Omental fat pad (tissue), 4 donors: Measurements from ENCODE around the gene RFX6. TPM values are rescaled to one million over a fixed set of nuclear protein-coding genes. Genes with fewer than 3 reads are reported as not detected.

Experiments used
- ATAC-seq: fragments of 150-250 bp; one replicate; pipeline ENCODE4 v1.9.1; 2016; ENCODE audit warnings: mild to moderate bottlenecking, moderate library complexity; ENCODE audit not compliant: low FRiP score
- DNase-seq: peaks from one replicate; pipeline ENCODE4 v3.0.0-alpha.2; 2019; ENCODE audit warnings: low spot score
- total RNA-seq, 4 donors: library from RNA; depleted of rRNA; stranded (reverse); fragments of >200 nt; gene quantifications; one replicate each; pipeline ENCODE4 v1.1.0, GENCODE V29; 2016
- TF ChIP-seq, protein P1 (sequence below), 3 donors: fragments of 450-650 bp; IDR thresholded peaks; one replicate each; pipeline ENCODE4 v1.5.1; 2016 to 2017; ENCODE audit warnings: antibody characterized with exemption in 3 of 3, mild to moderate bottlenecking in 3 of 3, moderate library complexity in 2 of 3

Gene RFX6
- total RNA-seq, 4 donors from 2014 or later: not detected

DNA sequence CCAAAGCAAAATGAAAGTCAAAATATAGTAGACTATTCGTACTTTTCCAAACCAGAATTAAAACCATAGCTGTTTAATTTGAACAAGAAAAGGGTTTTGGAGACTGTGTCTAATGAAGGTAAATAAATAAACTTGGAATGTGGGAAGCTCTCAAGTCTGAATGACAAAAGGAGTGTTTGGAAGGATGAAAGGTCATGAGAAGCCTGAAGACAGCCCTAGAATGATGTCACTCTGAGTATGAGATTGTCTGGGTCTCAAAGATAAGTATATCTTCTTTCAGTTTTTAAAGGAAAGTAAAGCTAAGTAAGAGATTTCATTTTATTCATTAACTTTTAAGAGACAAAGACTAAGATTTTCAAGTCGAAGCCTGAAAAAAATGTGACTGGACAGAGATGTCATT is 72.9 kb downstream of the RFX6 start:
- TF ChIP-seq, protein P1, sequence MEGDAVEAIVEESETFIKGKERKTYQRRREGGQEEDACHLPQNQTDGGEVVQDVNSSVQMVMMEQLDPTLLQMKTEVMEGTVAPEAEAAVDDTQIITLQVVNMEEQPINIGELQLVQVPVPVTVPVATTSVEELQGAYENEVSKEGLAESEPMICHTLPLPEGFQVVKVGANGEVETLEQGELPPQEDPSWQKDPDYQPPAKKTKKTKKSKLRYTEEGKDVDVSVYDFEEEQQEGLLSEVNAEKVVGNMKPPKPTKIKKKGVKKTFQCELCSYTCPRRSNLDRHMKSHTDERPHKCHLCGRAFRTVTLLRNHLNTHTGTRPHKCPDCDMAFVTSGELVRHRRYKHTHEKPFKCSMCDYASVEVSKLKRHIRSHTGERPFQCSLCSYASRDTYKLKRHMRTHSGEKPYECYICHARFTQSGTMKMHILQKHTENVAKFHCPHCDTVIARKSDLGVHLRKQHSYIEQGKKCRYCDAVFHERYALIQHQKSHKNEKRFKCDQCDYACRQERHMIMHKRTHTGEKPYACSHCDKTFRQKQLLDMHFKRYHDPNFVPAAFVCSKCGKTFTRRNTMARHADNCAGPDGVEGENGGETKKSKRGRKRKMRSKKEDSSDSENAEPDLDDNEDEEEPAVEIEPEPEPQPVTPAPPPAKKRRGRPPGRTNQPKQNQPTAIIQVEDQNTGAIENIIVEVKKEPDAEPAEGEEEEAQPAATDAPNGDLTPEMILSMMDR (IDR thresholded peaks at IDR 0.05): no peak
- DNase-seq: no peak

DNA sequence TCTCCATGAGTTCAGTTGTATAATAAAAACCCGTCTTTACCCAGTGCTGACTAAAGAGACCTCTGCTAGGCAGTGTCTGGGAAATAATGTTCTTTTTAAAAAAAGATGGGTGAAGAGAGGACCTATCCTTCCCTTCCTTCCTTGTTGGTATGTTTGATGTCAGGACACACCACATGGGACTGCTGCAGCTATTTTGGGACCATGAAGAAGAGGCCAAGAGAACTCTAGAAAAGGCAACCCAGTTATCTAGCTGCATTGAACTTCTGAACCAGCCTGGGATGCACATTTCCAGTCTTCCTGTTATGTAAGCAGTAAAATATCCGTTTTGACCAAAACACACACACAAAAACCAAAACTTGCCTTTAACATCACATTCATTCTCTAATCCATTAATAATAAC is 77.3 kb downstream of the RFX6 start:
- TF ChIP-seq, protein P1 (IDR thresholded peaks at IDR 0.05): no peak
- ATAC-seq (no peak), DNase-seq (no peak)

More for the DNA sequence above, 72.9 kb downstream of the RFX6 start:
- ATAC-seq: no peak

DNA sequence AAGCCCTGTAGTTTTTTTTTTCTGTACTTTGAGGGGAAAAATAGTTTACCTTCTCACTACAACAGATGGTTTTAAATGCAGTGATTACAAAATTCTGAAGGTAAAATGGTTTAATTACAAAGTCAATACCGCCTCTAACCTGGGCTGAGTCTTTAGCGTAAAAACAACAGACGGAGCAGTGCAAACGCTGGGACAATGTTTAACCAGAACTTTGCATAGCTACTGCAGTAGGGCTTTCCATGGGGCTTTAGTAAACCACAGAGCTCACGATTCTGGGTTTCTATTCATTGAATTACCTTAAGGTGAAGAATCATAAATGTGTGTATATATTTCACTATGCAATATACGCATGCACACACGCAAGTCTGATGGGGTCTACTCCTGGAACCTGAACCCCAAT is 77.9 kb downstream of the RFX6 start:
- TF ChIP-seq, protein P1 (IDR thresholded peaks at IDR 0.05): no peak
- DNase-seq (no peak), ATAC-seq (no peak)

DNA sequence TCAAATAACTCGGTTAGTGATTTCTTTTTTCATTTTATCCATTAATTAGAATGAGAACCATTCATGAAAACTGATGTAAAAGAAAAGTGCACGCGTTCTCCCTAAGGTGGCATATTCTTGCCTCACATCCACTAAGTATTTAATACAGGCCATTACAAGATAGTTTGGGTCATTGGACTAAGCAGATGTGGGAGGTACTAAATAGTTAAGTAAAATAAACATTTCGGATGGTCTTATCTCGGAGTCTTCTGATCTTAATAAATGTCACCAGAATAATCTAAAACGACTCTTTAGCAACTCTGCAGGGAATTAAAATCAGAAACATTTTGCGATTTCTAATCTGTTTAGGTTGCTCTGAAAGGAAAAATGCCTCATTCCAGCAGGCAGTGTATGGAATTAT is 78.7 kb downstream of the RFX6 start:
- DNase-seq (no peak), ATAC-seq (no peak)
- TF ChIP-seq, protein P1 (IDR thresholded peaks at IDR 0.05): no peak

DNA sequence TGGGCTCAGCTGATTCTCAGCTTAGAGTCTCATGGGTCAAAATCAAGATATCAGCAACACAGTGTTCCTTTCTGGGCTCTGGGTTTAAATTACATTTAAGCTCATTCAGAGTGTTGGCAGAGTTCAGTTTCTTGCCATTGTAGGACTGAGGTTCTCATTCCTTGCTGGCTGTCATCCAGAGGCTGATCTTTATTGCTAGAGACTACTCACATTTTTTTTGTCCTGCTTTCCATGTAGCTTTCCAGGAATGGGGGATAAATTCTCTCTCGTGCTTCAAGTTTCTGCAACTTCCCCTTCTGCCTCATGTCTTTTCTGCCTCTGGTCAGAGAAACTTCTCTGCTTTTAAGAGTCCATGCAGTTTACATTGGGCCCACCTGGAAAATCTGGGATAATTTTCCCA is 86.9 kb downstream of the RFX6 start:
- DNase-seq: no peak
- TF ChIP-seq, protein P1 (IDR thresholded peaks at IDR 0.05): no peak
- ATAC-seq: no peak

DNA sequence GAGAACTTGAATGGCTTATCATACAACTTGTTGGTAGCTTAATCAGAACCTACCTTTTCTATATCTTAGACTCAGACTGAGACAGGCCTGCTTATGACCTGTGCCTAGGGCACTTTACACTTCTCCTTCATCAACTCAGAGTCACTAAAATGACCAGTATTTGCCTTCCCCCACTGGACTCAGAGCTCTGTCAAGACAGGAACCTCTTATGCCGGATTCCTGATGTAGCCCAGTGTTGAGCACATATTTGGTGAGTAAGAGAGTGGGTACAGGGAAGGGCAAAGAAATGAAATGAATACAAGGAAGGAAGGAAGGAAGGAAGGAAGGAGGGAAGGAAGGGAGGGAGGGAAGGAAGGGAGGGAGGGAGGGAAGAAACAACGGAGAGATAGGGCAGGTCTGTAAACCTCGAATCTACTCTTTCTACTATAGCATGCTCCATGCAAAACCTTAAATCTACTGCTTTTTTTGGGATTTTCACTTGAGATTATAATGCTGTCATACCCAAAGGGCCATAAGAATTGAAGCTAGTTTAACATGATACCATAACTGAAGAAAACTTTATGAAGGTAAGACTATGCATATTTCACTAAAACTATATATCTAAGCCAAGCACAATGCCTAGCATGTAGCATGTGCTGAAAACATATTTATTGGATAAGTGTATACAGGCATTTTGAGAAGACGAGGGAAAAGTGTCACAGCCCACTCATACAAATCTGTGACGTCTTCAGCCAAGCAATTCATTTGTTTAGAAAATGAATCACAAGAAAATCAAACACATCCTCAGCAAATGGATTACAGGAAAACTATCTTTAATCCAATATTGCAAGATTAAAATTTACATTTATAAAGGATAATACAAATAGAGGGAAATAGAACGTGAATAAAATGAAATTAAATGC is 89.9 kb downstream of the RFX6 start:
- DNase-seq: no peak
- TF ChIP-seq, protein P1 (IDR thresholded peaks at IDR 0.05): no peak
- ATAC-seq: no peak
